WERI-Rb-1 (cell line): ENCODE results near the gene GAL3ST3.
"Not testable (repeated sequence)": the region's sequence is repeated elsewhere in the genome, so short reads cannot be mapped to it uniquely, and the experiment has no call there.

Experiments used
- DNase-seq: peaks from one replicate; pipeline ENCODE4 v3.0.0-alpha.2; 2020
- H3K27ac ChIP-seq: fragments of 250-450 bp; sonication (Bioruptor Pico); 2 replicates; pipeline ENCODE4 v1.5.1; 2020; ENCODE audit warnings: mild to moderate bottlenecking, moderate library complexity
- H3K27me3 ChIP-seq: fragments of 250-450 bp; sonication (Bioruptor Pico); 2 replicates; pipeline ENCODE4 v1.5.1; 2021; ENCODE audit warnings: mild to moderate bottlenecking, low read depth, moderate library complexity; ENCODE audit not compliant: insufficient read depth, severe bottlenecking
- H3K36me3 ChIP-seq: fragments of 250-450 bp; sonication (Bioruptor Pico); 2 replicates; pipeline ENCODE4 v1.5.1; 2020; ENCODE audit warnings: mild to moderate bottlenecking, moderate library complexity
- H3K4me3 ChIP-seq: 2 replicates; pipeline ENCODE4 v1.5.1; 2011; ENCODE audit warnings: low read depth, mild to moderate bottlenecking, control low read depth, low read length
- H3K9me3 ChIP-seq: fragments of 250-450 bp; sonication (Bioruptor Pico); 2 replicates; pipeline ENCODE4 v1.5.1; 2021; ENCODE audit warnings: mild to moderate bottlenecking, moderate library complexity; ENCODE audit not compliant: severe bottlenecking
- TF ChIP-seq, protein P1 (sequence below): IDR thresholded peaks from 2 replicates; pipeline ENCODE4 v1.5.1; 2011; ENCODE audit warnings: low read depth, mild to moderate bottlenecking, control low read depth, inconsistent platforms, low read length

Gene GAL3ST3

DNA sequence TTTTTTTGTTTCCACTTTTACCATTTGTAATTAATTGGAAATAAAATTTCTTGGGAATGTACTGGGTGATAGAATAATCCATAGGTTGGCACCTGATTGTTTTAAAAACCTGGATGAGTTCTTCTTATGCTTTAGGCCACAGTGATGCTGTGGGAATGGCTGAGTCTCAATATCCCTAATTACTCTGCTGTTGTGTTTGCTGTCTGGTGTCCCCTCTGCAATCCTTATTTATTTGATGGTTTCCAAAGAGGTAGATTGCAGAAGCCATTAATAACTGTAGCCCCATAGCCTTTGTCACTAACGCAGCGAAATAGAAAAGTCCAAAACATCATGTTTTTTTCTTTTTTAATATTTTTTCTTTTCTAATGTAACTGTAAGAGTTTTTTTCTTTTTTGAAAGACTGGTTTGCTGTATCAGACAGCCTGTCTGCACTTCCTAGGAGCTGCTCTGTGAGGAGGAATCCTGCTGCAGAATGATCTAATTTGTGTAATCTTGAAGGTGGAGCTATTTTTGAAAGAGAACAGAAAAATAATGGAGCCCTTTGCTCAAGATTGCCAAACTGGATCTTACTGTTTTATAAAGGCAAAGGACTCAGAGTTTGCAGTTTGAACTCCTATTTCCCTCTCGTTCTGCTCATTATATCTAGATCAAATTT, 36.0 kb upstream of the GAL3ST3 start:
- no peak overlapping the region for H3K4me3 ChIP-seq
- TF ChIP-seq, protein P1, sequence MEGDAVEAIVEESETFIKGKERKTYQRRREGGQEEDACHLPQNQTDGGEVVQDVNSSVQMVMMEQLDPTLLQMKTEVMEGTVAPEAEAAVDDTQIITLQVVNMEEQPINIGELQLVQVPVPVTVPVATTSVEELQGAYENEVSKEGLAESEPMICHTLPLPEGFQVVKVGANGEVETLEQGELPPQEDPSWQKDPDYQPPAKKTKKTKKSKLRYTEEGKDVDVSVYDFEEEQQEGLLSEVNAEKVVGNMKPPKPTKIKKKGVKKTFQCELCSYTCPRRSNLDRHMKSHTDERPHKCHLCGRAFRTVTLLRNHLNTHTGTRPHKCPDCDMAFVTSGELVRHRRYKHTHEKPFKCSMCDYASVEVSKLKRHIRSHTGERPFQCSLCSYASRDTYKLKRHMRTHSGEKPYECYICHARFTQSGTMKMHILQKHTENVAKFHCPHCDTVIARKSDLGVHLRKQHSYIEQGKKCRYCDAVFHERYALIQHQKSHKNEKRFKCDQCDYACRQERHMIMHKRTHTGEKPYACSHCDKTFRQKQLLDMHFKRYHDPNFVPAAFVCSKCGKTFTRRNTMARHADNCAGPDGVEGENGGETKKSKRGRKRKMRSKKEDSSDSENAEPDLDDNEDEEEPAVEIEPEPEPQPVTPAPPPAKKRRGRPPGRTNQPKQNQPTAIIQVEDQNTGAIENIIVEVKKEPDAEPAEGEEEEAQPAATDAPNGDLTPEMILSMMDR: no peak
- DNase-seq: no peak

DNA sequence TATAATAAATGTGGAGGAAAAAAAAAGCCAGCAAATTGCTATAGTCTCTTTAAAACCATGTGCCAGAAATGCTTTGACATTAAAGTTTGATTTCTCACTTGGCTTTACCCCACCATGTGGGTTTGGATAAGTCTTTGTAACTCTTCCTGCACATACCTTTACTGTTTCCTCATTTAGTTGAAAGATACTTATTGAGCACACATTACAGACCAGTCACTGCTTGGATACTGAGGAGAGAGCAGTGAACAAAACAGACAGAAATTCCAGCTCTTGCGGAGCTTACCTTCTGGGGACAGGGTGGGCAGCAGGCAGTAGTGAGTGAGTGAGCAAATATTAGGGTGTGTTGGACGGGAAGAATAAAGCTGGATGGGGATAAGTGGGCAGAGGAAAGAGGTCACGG, 34.8 kb upstream of the GAL3ST3 start:
- no peak overlapping the region for H3K4me3 ChIP-seq
- TF ChIP-seq, protein P1: no peak
- H3K27ac ChIP-seq: no peak overlapping the region
- peaks cover 9% of the 10 kb centered on the region for H3K36me3 ChIP-seq
- no peaks in the 10 kb centered on the region for H3K9me3 ChIP-seq
- DNase-seq: no peak
- no peaks in the 10 kb centered on the region for H3K27me3 ChIP-seq

More for the DNA sequence above, 36.0 kb upstream of the GAL3ST3 start:
- Histone ChIP-seq H3K27me3 (no peaks in the 10 kb centered on the region), H3K27ac (no peak overlapping the region), H3K36me3 (peaks cover 3% of the 10 kb centered on the region), H3K9me3 (no peaks in the 10 kb centered on the region)

DNA sequence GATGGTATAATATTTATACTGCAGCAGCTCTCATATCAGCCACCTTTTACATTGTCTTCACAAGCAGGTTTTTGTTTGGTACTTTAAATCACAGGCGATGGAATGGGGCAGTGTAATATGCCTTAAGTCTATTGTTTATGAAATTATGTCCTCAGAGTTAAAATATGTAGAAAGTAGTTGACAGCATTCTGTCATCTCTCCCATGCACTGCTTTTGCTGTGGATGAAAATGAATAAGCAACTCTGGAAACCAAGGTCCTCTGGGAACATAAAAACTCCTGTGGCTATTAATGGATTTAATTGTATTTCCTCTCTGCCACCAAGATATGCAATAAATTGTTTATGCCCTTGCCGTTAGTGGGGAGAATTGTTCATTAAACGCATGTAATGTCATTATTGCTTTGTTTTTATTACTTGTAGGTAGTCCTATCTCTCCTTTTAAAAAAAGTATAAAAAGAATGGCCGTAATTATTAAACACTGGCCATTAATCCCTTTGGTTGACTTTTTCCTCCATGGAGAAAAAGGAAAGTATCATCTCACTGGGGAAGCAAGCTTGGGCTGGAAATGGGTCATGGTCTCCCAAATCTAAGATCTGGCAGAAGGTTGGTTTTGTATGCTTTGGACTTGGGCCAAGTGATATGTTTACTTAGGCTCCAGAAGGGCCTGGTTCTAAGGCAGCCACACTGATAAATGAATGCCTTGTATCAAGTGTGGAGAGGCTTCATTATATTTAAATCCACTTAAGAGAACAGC, 34.2 kb upstream of the GAL3ST3 start:
- Histone ChIP-seq H3K9me3 (no peaks in the 10 kb centered on the region), H3K27ac (no peak overlapping the region), H3K36me3 (peaks cover 9% of the 10 kb centered on the region), H3K4me3 (no peak overlapping the region), H3K27me3 (no peaks in the 10 kb centered on the region)
- TF ChIP-seq, protein P1: no peak
- no peak for DNase-seq

DNA sequence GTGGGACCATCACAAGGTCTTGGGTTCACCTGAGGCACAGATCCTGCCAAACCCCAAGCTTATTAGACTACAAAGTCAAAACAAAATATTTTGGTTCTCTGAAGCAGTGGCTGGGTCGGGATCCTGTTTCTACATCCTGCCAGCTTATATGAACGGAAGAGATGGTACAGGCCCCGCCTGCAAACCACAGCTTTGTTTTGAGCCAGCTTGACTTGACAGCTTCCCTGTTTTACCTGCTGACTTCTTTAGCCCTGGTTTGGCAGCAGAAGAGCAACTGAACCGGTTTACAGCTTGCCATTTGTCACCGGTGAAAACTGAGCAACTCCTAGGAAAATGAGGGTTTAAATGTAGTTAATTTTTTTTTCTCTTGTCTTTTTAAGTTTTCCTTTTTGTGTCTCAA, 32.5 kb upstream of the GAL3ST3 start:
- TF ChIP-seq, protein P1: no peak
- DNase-seq: no peak
- no peak overlapping the region for H3K4me3 ChIP-seq
- no peaks in the 10 kb centered on the region for H3K27me3 ChIP-seq
- H3K9me3 ChIP-seq: no peaks in the 10 kb centered on the region
- peaks cover 16% of the 10 kb centered on the region for H3K36me3 ChIP-seq
- no peak overlapping the region for H3K27ac ChIP-seq

DNA sequence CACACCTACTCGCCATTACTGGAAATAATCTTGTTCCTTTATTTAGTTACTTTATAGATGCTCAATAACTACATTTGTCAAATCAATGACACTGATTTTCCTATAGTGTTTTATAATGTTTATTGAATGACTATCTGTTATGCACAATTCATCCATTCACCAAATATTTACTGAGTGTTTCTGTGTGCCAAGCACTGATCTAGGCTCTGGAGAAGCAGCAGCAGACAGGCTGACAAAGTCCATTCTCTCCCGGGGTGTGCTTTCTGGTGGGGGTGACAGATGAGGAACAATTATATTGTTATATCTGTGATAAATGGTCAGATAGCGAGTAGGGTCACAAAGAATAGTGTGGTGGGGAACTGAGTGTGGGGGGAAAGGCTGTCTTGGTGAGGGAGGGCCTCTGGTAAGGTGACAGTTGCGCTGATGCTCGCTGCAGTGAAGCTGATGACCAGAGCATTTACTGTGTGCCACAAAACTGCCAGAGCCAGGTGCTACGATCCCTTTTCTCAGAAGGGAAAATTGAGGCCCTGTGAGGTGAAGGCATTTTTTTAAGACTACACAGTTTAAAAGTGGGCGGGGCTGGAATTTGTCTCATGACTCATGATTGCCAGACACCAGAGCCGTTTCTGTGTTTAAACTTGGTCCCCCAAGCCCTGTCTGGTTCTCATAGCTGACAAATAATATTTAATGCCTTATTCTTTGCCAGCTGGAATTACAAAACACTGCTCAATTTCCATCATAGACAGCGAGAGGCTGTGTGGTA, 31.3 kb upstream of the GAL3ST3 start:
- Histone ChIP-seq H3K27ac (no peak overlapping the region), H3K4me3 (no peak overlapping the region), H3K9me3 (no peaks in the 10 kb centered on the region), H3K27me3 (no peaks in the 10 kb centered on the region), H3K36me3 (peaks cover 25% of the 10 kb centered on the region)
- DNase-seq: no peak
- TF ChIP-seq, protein P1: no peak

DNA sequence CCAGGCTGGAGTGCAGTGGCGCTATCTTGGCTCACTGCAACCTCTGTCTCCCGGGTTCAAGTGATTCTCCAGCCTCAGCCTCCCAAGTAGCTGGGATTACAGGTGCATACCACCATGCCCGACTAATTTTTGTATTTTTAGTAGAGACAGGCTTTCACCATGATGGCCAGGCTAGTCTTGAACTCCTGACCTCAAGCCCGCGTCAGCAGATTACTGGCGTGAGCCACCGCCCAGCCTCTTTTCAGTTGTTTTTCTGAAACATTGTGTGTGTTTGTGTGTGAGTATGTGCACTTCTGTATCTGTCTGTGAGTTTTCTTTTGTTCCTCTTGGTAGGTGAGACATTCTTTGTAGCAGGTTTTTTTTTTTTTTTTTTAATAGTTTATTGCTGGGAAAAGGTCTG, 30.0 kb upstream of the GAL3ST3 start:
- not testable (repeated sequence) for H3K27ac ChIP-seq, H3K9me3 ChIP-seq, DNase-seq, H3K27me3 ChIP-seq, H3K4me3 ChIP-seq
- H3K36me3 ChIP-seq: peaks cover 34% of the 10 kb centered on the region
